ENCODE measurements around the gene NSUN6. TPM values are rescaled to one million over a fixed set of nuclear protein-coding genes. Genes with fewer than 3 reads are reported as not detected.

NSUN6 gene
- total RNA-seq, 6 donors from 2014 or later: 5.9 to 35.6 (median 16.0) TPM

GRCh38 chr10:18554479-18554878 lies 96.9 kb downstream of the NSUN6 start:
- TF ChIP-seq CTCF (IDR thresholded peaks at IDR 0.05) (no peak), POLR2AphosphoS5 (IDR thresholded peaks at IDR 0.05) (no peak), EP300 (IDR thresholded peaks at IDR 0.05) (no peak)
- ATAC-seq (ENCODE audit: low FRiP score in 2 of 2): no peak
- WGBS, 2 donors: 92 to 95% methylated on average over 3 of the region's 3 CpGs
- no peaks in the 10 kb centered on the region for H3K9me3 ChIP-seq
- DNase-seq: no peak
- no peaks in the 10 kb centered on the region for H3K27me3 ChIP-seq
- H3K36me3 ChIP-seq: peaks cover 0 to 35% (median 5%) of the 10 kb centered on the region in 4 donors
- H3K4me3 ChIP-seq: no peak overlapping the region
- no peak overlapping the region for H3K27ac ChIP-seq
- no peaks in the 10 kb centered on the region for H3K4me1 ChIP-seq

GRCh38 chr10:18551473-18551872 lies 99.9 kb downstream of the NSUN6 start:
- no peaks in the 10 kb centered on the region for H3K27me3 ChIP-seq
- DNase-seq (no peak), ATAC-seq (ENCODE audit: low FRiP score in 2 of 2) (no peak)
- H3K4me1 ChIP-seq: no peaks in the 10 kb centered on the region
- H3K36me3 ChIP-seq: peaks cover 0 to 27% (median 5%) of the 10 kb centered on the region in 4 donors
- no peaks in the 10 kb centered on the region for H3K9me3 ChIP-seq
- no peak overlapping the region for H3K4me3 ChIP-seq
- H3K27ac ChIP-seq: no peak overlapping the region
- TF ChIP-seq CTCF (IDR thresholded peaks at IDR 0.05) (no peak), POLR2AphosphoS5 (IDR thresholded peaks at IDR 0.05) (no peak), EP300 (IDR thresholded peaks at IDR 0.05) (no peak), POLR2A (IDR thresholded peaks at IDR 0.05) (no peak)
- WGBS, 2 donors: 95 to 97% methylated on average over 2 of the region's 2 CpGs

- no peak for ATAC-seq (ENCODE audit: low FRiP score in 2 of 2)
- no peak overlapping the region for H3K4me3 ChIP-seq
- no peaks in the 10 kb centered on the region for H3K4me1 ChIP-seq
- H3K36me3 ChIP-seq: peaks cover 0 to 25% (median 3%) of the 10 kb centered on the region in 4 donors
- H3K9me3 ChIP-seq: no peaks in the 10 kb centered on the region
- no peak for TF ChIP-seq EP300 (IDR thresholded peaks at IDR 0.05)
- no peak for TF ChIP-seq CTCF (IDR thresholded peaks at IDR 0.05)
- TF ChIP-seq POLR2AphosphoS5 (IDR thresholded peaks at IDR 0.05): no peak
- no peak for TF ChIP-seq POLR2A (IDR thresholded peaks at IDR 0.05)
- 94 to 97% methylated on average over 2 of the region's 2 CpGs for WGBS, 2 donors
- no peak for DNase-seq
- no peaks in the 10 kb centered on the region for H3K27me3 ChIP-seq
- H3K27ac ChIP-seq: no peak overlapping the region
Observed at GRCh38 chr10:18549105-18549504, 102.3 kb downstream of the NSUN6 start.

- peaks cover 0 to 17% (median 6%) of the 10 kb centered on the region in 4 donors for H3K36me3 ChIP-seq
- WGBS, 2 donors: 90 to 93% methylated on average over 7 of the region's 7 CpGs
Observed at GRCh38 chr10:18545621-18546305, 105.6 kb downstream of the NSUN6 start.

More at GRCh38 chr10:18545621-18546305, 105.6 kb downstream of the NSUN6 start:
- DNase-seq (no peak), ATAC-seq (ENCODE audit: low FRiP score in 2 of 2) (no peak)
- no peaks in the 10 kb centered on the region for H3K27me3 ChIP-seq
- no peaks in the 10 kb centered on the region for H3K4me1 ChIP-seq
- no peak overlapping the region for H3K27ac ChIP-seq
- H3K9me3 ChIP-seq: no peaks in the 10 kb centered on the region
- TF ChIP-seq EP300 (IDR thresholded peaks at IDR 0.05): no peak
- no peak for TF ChIP-seq CTCF (IDR thresholded peaks at IDR 0.05)
- no peak for TF ChIP-seq POLR2AphosphoS5 (IDR thresholded peaks at IDR 0.05)
- no peak for TF ChIP-seq POLR2A (IDR thresholded peaks at IDR 0.05)
- no peak overlapping the region for H3K4me3 ChIP-seq
